GDM1 (cell line): ENCODE data around the gene VAMP5.

Experiments
- DNase-seq: peaks from one replicate; lab custom pipeline; 2025; lab: John Stamatoyannopoulos, UW

The VAMP5 gene

DNA sequence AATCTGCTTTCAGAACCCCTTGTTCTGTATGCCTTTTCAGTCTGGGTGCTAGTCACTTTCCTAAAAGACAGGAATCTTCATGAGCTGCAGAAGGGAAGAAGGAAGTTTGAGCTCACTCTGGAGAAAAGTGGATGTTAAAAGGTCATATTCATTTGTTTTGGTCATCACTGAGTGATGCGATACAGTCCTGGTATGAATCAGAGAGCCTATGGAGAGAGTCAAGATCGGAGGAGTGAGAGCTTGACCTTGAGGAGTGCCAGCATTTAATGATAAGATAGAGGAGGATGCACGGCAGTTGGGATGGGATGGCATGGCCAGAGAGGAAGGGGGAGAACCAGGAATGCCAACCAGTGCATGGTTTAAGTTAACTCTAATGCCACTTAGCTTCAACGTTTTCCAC lies 51.4 kb downstream of the VAMP5 start:
- DNase-seq: no peak

GRCh38 chr2:85642725-85643124 lies 58.5 kb downstream of the VAMP5 start:
- DNase-seq: no peak
